Measurements from ENCODE around the gene KRT6A. TPM values are rescaled to one million over a fixed set of nuclear protein-coding genes. Genes with fewer than 3 reads are reported as not detected.

The KRT6A gene
- total and polyA plus RNA-seq, 4 donors, result 0.02 to 0.05 TPM; not detected in 2

GRCh38 chr12:52514471-52515318 is 21.6 kb upstream of the KRT6A start:
- Histone ChIP-seq H3K4me3 (ENCODE audit: low read depth in 1 of 3, low read length in 3 of 3) (no peak overlapping the region), H3K36me3 (ENCODE audit: control insufficient read depth in 4 of 4, insufficient read depth in 3 of 4, low read depth in 1 of 4, low read length in 3 of 4) (no peaks in the 10 kb centered on the region), H3K9me3 (ENCODE audit: control insufficient read depth in 4 of 4, low read length in 3 of 4) (peaks cover 0 to 6% (median under 1%) of the 10 kb centered on the region in 4 donors), H3K9ac (ENCODE audit: low read depth in 1 of 2, low read length in 2 of 2) (no peak overlapping the region), H3K4me1 (ENCODE audit: control insufficient read depth in 4 of 4, insufficient read depth in 4 of 4, low read length in 3 of 4) (no peaks in the 10 kb centered on the region), H3K27me3 (ENCODE audit: control insufficient read depth in 4 of 4, insufficient read depth in 4 of 4, low read length in 3 of 4) (peaks cover 0 to 1% (median 0%) of the 10 kb centered on the region in 4 donors), H3K27ac (ENCODE audit: low read depth in 1 of 2, low read length in 2 of 2) (no peak overlapping the region)
- 96% methylated on average over 14 of the region's 14 CpGs for WGBS
- TF ChIP-seq YY1 (IDR thresholded peaks at IDR 0.05) (no peak), TAF1 (conservative IDR thresholded peaks at IDR 0.05) (no peak), EGR1 (IDR thresholded peaks at IDR 0.05; ENCODE audit: low read depth in 2 of 2) (no peak)
- DNase-seq (ENCODE audit: low spot score), result peak; percentile 12

- Histone ChIP-seq H3K4me3 (ENCODE audit: low read depth in 1 of 3, low read length in 3 of 3) (no peak overlapping the region), H3K4me1 (ENCODE audit: control insufficient read depth in 4 of 4, insufficient read depth in 4 of 4, low read length in 3 of 4) (no peaks in the 10 kb centered on the region), H3K27me3 (ENCODE audit: control insufficient read depth in 4 of 4, insufficient read depth in 4 of 4, low read length in 3 of 4) (peaks cover 0 to 2% (median under 1%) of the 10 kb centered on the region in 4 donors), H3K9ac (ENCODE audit: low read depth in 1 of 2, low read length in 2 of 2) (no peak overlapping the region), H3K9me3 (ENCODE audit: control insufficient read depth in 4 of 4, low read length in 3 of 4) (peaks cover 0 to 6% (median under 1%) of the 10 kb centered on the region in 4 donors), H3K27ac (ENCODE audit: low read depth in 1 of 2, low read length in 2 of 2) (no peak overlapping the region), H3K36me3 (ENCODE audit: control insufficient read depth in 4 of 4, insufficient read depth in 3 of 4, low read depth in 1 of 4, low read length in 3 of 4) (no peaks in the 10 kb centered on the region)
- 91% methylated on average over 6 of the region's 6 CpGs for WGBS
- peak; percentile 1 for DNase-seq (ENCODE audit: low spot score)
- TF ChIP-seq HNF4A (conservative IDR thresholded peaks at IDR 0.05) (no peak), GABPA (IDR thresholded peaks at IDR 0.05 in 1 of 2, conservative IDR thresholded peaks at IDR 0.05 in 1 of 2) (no peak), FOXA1 (IDR thresholded peaks at IDR 0.05) (no peak), EGR1 (IDR thresholded peaks at IDR 0.05; ENCODE audit: low read depth in 2 of 2) (no peak)
- TF ChIP-seq, protein P1, sequence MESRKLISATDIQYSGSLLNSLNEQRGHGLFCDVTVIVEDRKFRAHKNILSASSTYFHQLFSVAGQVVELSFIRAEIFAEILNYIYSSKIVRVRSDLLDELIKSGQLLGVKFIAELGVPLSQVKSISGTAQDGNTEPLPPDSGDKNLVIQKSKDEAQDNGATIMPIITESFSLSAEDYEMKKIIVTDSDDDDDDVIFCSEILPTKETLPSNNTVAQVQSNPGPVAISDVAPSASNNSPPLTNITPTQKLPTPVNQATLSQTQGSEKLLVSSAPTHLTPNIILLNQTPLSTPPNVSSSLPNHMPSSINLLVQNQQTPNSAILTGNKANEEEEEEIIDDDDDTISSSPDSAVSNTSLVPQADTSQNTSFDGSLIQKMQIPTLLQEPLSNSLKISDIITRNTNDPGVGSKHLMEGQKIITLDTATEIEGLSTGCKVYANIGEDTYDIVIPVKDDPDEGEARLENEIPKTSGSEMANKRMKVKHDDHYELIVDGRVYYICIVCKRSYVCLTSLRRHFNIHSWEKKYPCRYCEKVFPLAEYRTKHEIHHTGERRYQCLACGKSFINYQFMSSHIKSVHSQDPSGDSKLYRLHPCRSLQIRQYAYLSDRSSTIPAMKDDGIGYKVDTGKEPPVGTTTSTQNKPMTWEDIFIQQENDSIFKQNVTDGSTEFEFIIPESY (IDR thresholded peaks at IDR 0.05), result no peak
Measured at GRCh38 chr12:52513736-52514135, 20.7 kb upstream of the KRT6A start.

DNA sequence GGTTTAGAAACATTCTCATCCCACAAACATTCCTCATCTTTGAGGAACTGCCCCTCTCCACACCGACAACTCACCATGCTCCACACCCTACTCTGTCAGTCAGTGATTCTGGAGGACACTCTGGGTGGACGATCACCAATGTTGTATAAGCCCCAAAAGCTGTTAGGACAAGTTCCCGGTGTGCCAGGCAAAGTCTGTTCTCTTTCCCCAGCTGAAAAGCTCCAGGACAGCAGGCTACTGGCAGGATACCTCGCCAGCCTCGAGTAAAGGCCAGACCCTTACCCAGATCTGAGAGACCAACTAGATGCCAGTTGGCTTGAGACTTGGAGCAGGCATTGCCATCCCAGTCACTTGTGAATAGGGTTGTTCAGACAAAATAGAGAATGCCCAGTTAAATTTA is 15.2 kb upstream of the KRT6A start:
- Histone ChIP-seq H3K36me3 (ENCODE audit: control insufficient read depth in 4 of 4, insufficient read depth in 3 of 4, low read depth in 1 of 4, low read length in 3 of 4) (no peaks in the 10 kb centered on the region), H3K4me1 (ENCODE audit: control insufficient read depth in 4 of 4, insufficient read depth in 4 of 4, low read length in 3 of 4) (peaks cover 0 to 2% (median 0%) of the 10 kb centered on the region in 4 donors), H3K4me3 (ENCODE audit: low read depth in 1 of 3, low read length in 3 of 3) (no peak overlapping the region), H3K27me3 (ENCODE audit: control insufficient read depth in 4 of 4, insufficient read depth in 4 of 4, low read length in 3 of 4) (peaks cover 0 to 7% (median 2%) of the 10 kb centered on the region in 4 donors), H3K9me3 (ENCODE audit: control insufficient read depth in 4 of 4, low read length in 3 of 4) (peaks cover 0 to 6% (median under 1%) of the 10 kb centered on the region in 4 donors), H3K9ac (ENCODE audit: low read depth in 1 of 2, low read length in 2 of 2) (no peak overlapping the region), H3K27ac (ENCODE audit: low read depth in 1 of 2, low read length in 2 of 2) (no peak overlapping the region)
- WGBS, result 84% methylated on average over 5 of the region's 5 CpGs
- DNase-seq (ENCODE audit: low spot score), result peak; percentile 16
- TF ChIP-seq HNF4A (conservative IDR thresholded peaks at IDR 0.05), result no peak
- no peak for TF ChIP-seq NR2F2 (IDR thresholded peaks at IDR 0.05)
- TF ChIP-seq RXRA (IDR thresholded peaks at IDR 0.05), result no peak
- TF ChIP-seq, protein P2, sequence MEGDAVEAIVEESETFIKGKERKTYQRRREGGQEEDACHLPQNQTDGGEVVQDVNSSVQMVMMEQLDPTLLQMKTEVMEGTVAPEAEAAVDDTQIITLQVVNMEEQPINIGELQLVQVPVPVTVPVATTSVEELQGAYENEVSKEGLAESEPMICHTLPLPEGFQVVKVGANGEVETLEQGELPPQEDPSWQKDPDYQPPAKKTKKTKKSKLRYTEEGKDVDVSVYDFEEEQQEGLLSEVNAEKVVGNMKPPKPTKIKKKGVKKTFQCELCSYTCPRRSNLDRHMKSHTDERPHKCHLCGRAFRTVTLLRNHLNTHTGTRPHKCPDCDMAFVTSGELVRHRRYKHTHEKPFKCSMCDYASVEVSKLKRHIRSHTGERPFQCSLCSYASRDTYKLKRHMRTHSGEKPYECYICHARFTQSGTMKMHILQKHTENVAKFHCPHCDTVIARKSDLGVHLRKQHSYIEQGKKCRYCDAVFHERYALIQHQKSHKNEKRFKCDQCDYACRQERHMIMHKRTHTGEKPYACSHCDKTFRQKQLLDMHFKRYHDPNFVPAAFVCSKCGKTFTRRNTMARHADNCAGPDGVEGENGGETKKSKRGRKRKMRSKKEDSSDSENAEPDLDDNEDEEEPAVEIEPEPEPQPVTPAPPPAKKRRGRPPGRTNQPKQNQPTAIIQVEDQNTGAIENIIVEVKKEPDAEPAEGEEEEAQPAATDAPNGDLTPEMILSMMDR (IDR thresholded peaks at IDR 0.05; ENCODE audit: low read depth, low read length, missing input control), result no peak
- no peak for TF ChIP-seq TAF1 (conservative IDR thresholded peaks at IDR 0.05)
- no peak for TF ChIP-seq REST (IDR thresholded peaks at IDR 0.05)
- TF ChIP-seq, protein P3, sequence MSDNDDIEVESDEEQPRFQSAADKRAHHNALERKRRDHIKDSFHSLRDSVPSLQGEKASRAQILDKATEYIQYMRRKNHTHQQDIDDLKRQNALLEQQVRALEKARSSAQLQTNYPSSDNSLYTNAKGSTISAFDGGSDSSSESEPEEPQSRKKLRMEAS (IDR thresholded peaks at IDR 0.05), result no peak
- TF ChIP-seq JUND (IDR thresholded peaks at IDR 0.05), result no peak
- no peak for TF ChIP-seq RAD21 (IDR thresholded peaks at IDR 0.05)
- no peak for TF ChIP-seq HNF4G (IDR thresholded peaks at IDR 0.05)
- TF ChIP-seq GABPA (IDR thresholded peaks at IDR 0.05 in 1 of 2, conservative IDR thresholded peaks at IDR 0.05 in 1 of 2), result no peak
- TF ChIP-seq, protein P4, sequence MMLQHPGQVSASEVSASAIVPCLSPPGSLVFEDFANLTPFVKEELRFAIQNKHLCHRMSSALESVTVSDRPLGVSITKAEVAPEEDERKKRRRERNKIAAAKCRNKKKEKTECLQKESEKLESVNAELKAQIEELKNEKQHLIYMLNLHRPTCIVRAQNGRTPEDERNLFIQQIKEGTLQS (IDR thresholded peaks at IDR 0.05), result no peak
